Uterine smooth muscle cell (primary cell): ENCODE measurements around the gene HSDL1. TPM values are rescaled to one million over a fixed set of nuclear protein-coding genes. Genes with fewer than 3 reads are reported as not detected.

Source experiments
- total RNA-seq: library from RNA; depleted of rRNA; stranded (reverse); fragments of >200 nt; gene quantifications from 2 replicates; pipeline ENCODE4 v1.2.3, GENCODE V29; 2014

The HSDL1 gene
- 26.8 and 29.6 TPM in 2 replicates for total RNA-seq

GRCh38 chr16:84144859-84145639 lies at the start of gene HSDL1, which contains the start of gene DNAAF1:
TSS of gene HSDL1 (minus strand) at chr16:84145177. CDS start at chr16:84131321, 13,856 bp downstream.
TSS of gene DNAAF1 (plus strand) at chr16:84145308. CDS start at chr16:84145441, 133 bp downstream.

GRCh38 chr16:84190731-84191388 lies 45.9 kb upstream of the HSDL1 start, which contains the start of gene ADAD2:
TSS of gene ADAD2 (plus strand) at chr16:84191157. CDS start at chr16:84191231, 74 bp downstream.

GRCh38 chr16:84186685-84187437 lies 41.9 kb upstream of the HSDL1 start, which contains the start of gene TAF1C:
TSS of gene TAF1C (minus strand) at chr16:84187057. CDS start at chr16:84184988, 2,069 bp downstream.

DNA sequence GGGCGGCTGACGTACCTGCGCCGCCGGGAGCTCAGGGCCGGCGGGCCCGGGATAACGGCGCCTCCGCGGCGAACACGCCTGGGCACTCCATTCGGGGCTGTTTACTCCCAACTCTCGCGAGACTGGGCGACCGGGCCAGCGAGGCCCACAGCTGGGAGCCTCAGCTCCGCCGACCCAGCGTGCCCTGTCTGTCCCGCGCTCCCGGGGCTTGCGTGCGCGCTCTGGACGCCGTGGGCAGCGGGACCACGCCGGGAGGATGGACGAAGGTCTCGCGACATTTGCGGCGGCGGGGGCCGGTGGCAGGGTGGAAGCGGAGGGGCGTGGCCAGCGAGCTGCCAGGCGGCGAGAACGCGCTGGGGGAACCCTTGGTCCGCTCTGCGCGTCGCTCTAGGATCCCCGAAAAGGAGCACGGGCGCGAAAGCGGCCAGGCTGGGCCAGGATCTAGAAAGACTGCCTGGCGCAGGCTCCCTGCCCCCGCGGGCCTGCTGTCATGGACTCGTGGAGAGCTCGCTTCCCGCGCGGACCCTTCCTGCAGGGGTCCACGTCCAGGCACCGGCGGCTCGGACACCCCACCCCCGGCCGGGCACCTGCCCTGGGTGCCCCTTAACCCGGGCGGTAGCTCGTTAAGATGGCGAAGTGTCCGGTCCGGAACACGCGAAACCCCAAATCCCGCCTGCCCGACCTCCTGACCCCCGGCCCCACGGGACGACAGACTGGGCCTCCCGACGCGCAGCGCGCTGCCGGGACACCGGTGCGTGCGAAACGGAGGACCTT lies 28.1 kb downstream of the HSDL1 start, which contains the start of gene MBTPS1:
Gene MBTPS1 (minus strand): TSS at position 223 of the 774 bp plus-strand sequence. CDS start 15,159 bp downstream, outside the sequence.

Other genes with a start within 250 kb of the HSDL1 start
- gene MLYCD, start 246.1 kb downstream of the HSDL1 start, total RNA-seq: 2.8 and 4.2 TPM in 2 replicates
- gene OSGIN1, start 191.9 kb downstream of the HSDL1 start, total RNA-seq: 3.5 and 4.0 TPM in 2 replicates
- 0.12 and 0.22 TPM in 2 replicates for gene NECAB2, start 176.9 kb downstream of the HSDL1 start, total RNA-seq
- not detected in 2 replicates for gene SLC38A8, start 102.4 kb downstream of the HSDL1 start, total RNA-seq
- 85.3 and 125 TPM in 2 replicates for gene MBTPS1, start 28.2 kb downstream of the HSDL1 start, total RNA-seq
- not detected in 2 replicates for gene DNAAF1, start 131 bp upstream of the HSDL1 start, total RNA-seq
- 14.1 and 20.7 TPM in 2 replicates for gene TAF1C, start 41.9 kb upstream of the HSDL1 start, total RNA-seq
- gene ADAD2, start 46.0 kb upstream of the HSDL1 start, total RNA-seq: not detected in 2 replicates
- gene KCNG4, start 94.8 kb upstream of the HSDL1 start, total RNA-seq: not detected in 2 replicates
- gene WFDC1, start 149.7 kb upstream of the HSDL1 start, total RNA-seq: 0.50 and 0.66 TPM in 2 replicates
- gene ATP2C2, start 223.4 kb upstream of the HSDL1 start, total RNA-seq: 0.12 TPM in 1 of 2 replicates, not detected in the other